Measurements from ENCODE around the gene ODAPH.
"Not testable (repeated sequence)": the region's sequence is repeated elsewhere in the genome, so short reads cannot be mapped to it uniquely, and the experiment has no call there.

ODAPH gene

GRCh38 chr4:75555294-75556164 is at the start of gene ODAPH:
Gene ODAPH (plus strand): TSS chr4:75556066. CDS start chr4:75556083, 17 bp downstream.
- no peak for DNase-seq (ENCODE audit: low read depth in 1 of 2, low spot score in 1 of 2)

- DNase-seq (ENCODE audit: low read depth in 1 of 2, low spot score in 1 of 2) = not testable (repeated sequence)
Observed at GRCh38 chr4:75509592-75509991, 46.3 kb upstream of the ODAPH start.

GRCh38 chr4:75511841-75512240 is 44.0 kb upstream of the ODAPH start:
- DNase-seq (ENCODE audit: low read depth in 1 of 2, low spot score in 1 of 2) = no peak

GRCh38 chr4:75512386-75513211 is 43.3 kb upstream of the ODAPH start:
- DNase-seq (ENCODE audit: low read depth in 1 of 2, low spot score in 1 of 2) = no peak

- DNase-seq (ENCODE audit: low read depth in 1 of 2, low spot score in 1 of 2) = no peak
Observed at GRCh38 chr4:75513526-75514130, 42.2 kb upstream of the ODAPH start.

- DNase-seq (ENCODE audit: low read depth in 1 of 2, low spot score in 1 of 2) = peak; percentile 78 to 81
Observed at GRCh38 chr4:75514131-75514948, 41.5 kb upstream of the ODAPH start, which contains the start of the genes RCHY1 and THAP6. Gene RCHY1 (minus strand): TSS chr4:75514403. CDS start chr4:75514286, 117 bp downstream. Gene THAP6 (plus strand): TSS chr4:75514473. CDS start chr4:75515453, 980 bp downstream.

- no peak for DNase-seq (ENCODE audit: low read depth in 1 of 2, low spot score in 1 of 2)
Observed at GRCh38 chr4:75514949-75515612, 40.8 kb upstream of the ODAPH start.

GRCh38 chr4:75516144-75516543 is 39.7 kb upstream of the ODAPH start:
- no peak for DNase-seq (ENCODE audit: low read depth in 1 of 2, low spot score in 1 of 2)

- DNase-seq (ENCODE audit: low read depth in 1 of 2, low spot score in 1 of 2) = not testable (repeated sequence)
Observed at GRCh38 chr4:75519452-75519851, 36.4 kb upstream of the ODAPH start.

- DNase-seq (ENCODE audit: low read depth in 1 of 2, low spot score in 1 of 2) = no peak
Observed at GRCh38 chr4:75525086-75525485, 30.8 kb upstream of the ODAPH start.

- DNase-seq (ENCODE audit: low read depth in 1 of 2, low spot score in 1 of 2) = no peak
Observed at GRCh38 chr4:75525910-75526309, 30.0 kb upstream of the ODAPH start.

GRCh38 chr4:75527482-75527881 is 28.4 kb upstream of the ODAPH start:
- DNase-seq (ENCODE audit: low read depth in 1 of 2, low spot score in 1 of 2) = no peak

- DNase-seq (ENCODE audit: low read depth in 1 of 2, low spot score in 1 of 2) = no peak
Observed at GRCh38 chr4:75530556-75531322, 25.1 kb upstream of the ODAPH start.

- DNase-seq (ENCODE audit: low read depth in 1 of 2, low spot score in 1 of 2) = not testable (repeated sequence)
Observed at GRCh38 chr4:75531536-75532143, 24.2 kb upstream of the ODAPH start.

GRCh38 chr4:75533339-75533887 is 22.5 kb upstream of the ODAPH start:
- DNase-seq (ENCODE audit: low read depth in 1 of 2, low spot score in 1 of 2) = not testable (repeated sequence)

GRCh38 chr4:75533926-75534325 is 21.9 kb upstream of the ODAPH start:
- DNase-seq (ENCODE audit: low read depth in 1 of 2, low spot score in 1 of 2) = not testable (repeated sequence)

GRCh38 chr4:75537308-75537707 is 18.6 kb upstream of the ODAPH start:
- not testable (repeated sequence) for DNase-seq (ENCODE audit: low read depth in 1 of 2, low spot score in 1 of 2)

- DNase-seq (ENCODE audit: low read depth in 1 of 2, low spot score in 1 of 2) = no peak
Observed at GRCh38 chr4:75542824-75543223, 13.0 kb upstream of the ODAPH start.

All from stimulated activated CD4-positive, alpha-beta T cell treated with anti-CD3 and anti-CD28 coated beads, Interleukin-15, amount 100 ng/mL, for 1 hour (primary cell).